Measurements from ENCODE around the gene TNPO1. TPM values are rescaled to one million over a fixed set of nuclear protein-coding genes. Genes with fewer than 3 reads are reported as not detected.

TNPO1 gene
- total and polyA plus RNA-seq, 10 of the 15 experiments (the other 5 are each of a cell fraction or from before 2014, with no cell fraction given): 18.1 to 123 (median 79.2) TPM

DNA sequence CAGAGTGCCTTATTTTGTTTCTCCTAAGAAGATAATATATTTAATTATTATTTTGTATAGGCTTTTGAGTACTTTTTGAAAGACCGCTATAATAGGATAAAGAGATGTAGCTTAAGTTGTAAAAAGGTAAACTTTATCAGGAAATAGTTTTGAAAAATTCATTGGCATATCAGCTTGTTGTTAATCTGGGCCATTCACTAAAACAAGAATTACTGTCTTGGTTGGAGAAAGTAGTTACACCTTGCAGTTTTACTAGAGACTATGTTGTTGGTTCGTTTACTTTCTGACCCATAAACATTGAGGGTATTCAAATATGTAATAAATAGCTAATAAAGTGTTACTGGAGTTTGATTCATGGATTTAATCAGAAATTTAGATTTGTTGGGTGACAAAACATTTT is 33.7 kb downstream of the TNPO1 start:
- intact Hi-C loops (cut with micrococcal nuclease; ENCODE audit: unreplicated experiment) (no loop called here), in situ Hi-C loops (cut with MboI) (no loop called here)
- BruUV-seq (replicated peaks): no TSS peak
- ChIA-PET POLR2A (interaction anchor here (0.7 to 2.3 kb wide), 2 partner anchors 22 to 32 kb away, joined by 3 to 18 read pairs; partner anchors contain the start of gene TNPO1), SMC1A (ENCODE audit: uncharacterized antibody, unreplicated experiment) (interaction anchor here (0.6 to 2.0 kb wide), 7 partner anchors 19 to 551 kb away, joined by 3 to 25 read pairs (median 3); partner anchors contain the start of gene TNPO1), CTCF (interaction anchor here (1.2 to 3.0 kb wide), 2 partner anchors 14 to 32 kb away, joined by 3 to 27 read pairs; no protein-coding TSS in a partner anchor), RAD21 (ENCODE audit: unreplicated experiment) (interaction anchor here (1.0 to 2.9 kb wide), 4 partner anchors 15 to 239 kb away, joined by 3 to 21 read pairs (median 4); no protein-coding TSS in a partner anchor)
- ATAC-seq (no peak), DNase-seq (ENCODE audit: low read depth, low spot score) (no peak), FAIRE-seq (peak; percentile 59)
- WGBS (ENCODE audit: insufficient coverage, insufficient replicate concordance, low lambda C conversion rate, missing lambda C conversion rate): 47% methylated on average over 2 of the region's 2 CpGs
- H3K79me2 ChIP-seq (ENCODE audit: control insufficient read depth, insufficient read depth, low read length): peaks cover 74% of the 10 kb centered on the region
- no peaks in the 10 kb centered on the region for H3K9me3 ChIP-seq (replicated peaks; ENCODE audit: control insufficient read depth, insufficient read depth, low read length)
- no peak overlapping the region for H3K9ac ChIP-seq (ENCODE audit: control insufficient read depth, insufficient read depth, low read length)
- H3K27ac ChIP-seq (ENCODE audit: control insufficient read depth, insufficient read depth): no peak overlapping the region
- H3K4me2 ChIP-seq (ENCODE audit: control insufficient read depth, insufficient read depth): peak overlapping the region; percentile 56
- peak overlapping the region; percentile 74 for H3K4me3 ChIP-seq
- H3K27me3 ChIP-seq (replicated peaks in 1 of 2; ENCODE audit: control insufficient read depth in 2 of 2, insufficient read depth in 2 of 2, low read length in 1 of 2): no peaks in the 10 kb centered on the region
- no peaks in the 10 kb centered on the region for H4K20me1 ChIP-seq (ENCODE audit: control insufficient read depth, insufficient read depth)
- TF ChIP-seq, protein P1, sequence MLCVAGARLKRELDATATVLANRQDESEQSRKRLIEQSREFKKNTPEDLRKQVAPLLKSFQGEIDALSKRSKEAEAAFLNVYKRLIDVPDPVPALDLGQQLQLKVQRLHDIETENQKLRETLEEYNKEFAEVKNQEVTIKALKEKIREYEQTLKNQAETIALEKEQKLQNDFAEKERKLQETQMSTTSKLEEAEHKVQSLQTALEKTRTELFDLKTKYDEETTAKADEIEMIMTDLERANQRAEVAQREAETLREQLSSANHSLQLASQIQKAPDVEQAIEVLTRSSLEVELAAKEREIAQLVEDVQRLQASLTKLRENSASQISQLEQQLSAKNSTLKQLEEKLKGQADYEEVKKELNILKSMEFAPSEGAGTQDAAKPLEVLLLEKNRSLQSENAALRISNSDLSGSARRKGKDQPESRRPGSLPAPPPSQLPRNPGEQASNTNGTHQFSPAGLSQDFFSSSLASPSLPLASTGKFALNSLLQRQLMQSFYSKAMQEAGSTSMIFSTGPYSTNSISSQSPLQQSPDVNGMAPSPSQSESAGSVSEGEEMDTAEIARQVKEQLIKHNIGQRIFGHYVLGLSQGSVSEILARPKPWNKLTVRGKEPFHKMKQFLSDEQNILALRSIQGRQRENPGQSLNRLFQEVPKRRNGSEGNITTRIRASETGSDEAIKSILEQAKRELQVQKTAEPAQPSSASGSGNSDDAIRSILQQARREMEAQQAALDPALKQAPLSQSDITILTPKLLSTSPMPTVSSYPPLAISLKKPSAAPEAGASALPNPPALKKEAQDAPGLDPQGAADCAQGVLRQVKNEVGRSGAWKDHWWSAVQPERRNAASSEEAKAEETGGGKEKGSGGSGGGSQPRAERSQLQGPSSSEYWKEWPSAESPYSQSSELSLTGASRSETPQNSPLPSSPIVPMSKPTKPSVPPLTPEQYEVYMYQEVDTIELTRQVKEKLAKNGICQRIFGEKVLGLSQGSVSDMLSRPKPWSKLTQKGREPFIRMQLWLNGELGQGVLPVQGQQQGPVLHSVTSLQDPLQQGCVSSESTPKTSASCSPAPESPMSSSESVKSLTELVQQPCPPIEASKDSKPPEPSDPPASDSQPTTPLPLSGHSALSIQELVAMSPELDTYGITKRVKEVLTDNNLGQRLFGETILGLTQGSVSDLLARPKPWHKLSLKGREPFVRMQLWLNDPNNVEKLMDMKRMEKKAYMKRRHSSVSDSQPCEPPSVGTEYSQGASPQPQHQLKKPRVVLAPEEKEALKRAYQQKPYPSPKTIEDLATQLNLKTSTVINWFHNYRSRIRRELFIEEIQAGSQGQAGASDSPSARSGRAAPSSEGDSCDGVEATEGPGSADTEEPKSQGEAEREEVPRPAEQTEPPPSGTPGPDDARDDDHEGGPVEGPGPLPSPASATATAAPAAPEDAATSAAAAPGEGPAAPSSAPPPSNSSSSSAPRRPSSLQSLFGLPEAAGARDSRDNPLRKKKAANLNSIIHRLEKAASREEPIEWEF (IDR thresholded peaks at IDR 0.05; ENCODE audit: insufficient replicate concordance, low read depth, low read length): no peak
- no peak for TF ChIP-seq SIX5 (IDR thresholded peaks at IDR 0.05; ENCODE audit: low read depth, low read length, severe bottlenecking)
- no peak for TF ChIP-seq KLF5 (IDR thresholded peaks at IDR 0.05; ENCODE audit: partially characterized antibody)
- TF ChIP-seq, protein P2, sequence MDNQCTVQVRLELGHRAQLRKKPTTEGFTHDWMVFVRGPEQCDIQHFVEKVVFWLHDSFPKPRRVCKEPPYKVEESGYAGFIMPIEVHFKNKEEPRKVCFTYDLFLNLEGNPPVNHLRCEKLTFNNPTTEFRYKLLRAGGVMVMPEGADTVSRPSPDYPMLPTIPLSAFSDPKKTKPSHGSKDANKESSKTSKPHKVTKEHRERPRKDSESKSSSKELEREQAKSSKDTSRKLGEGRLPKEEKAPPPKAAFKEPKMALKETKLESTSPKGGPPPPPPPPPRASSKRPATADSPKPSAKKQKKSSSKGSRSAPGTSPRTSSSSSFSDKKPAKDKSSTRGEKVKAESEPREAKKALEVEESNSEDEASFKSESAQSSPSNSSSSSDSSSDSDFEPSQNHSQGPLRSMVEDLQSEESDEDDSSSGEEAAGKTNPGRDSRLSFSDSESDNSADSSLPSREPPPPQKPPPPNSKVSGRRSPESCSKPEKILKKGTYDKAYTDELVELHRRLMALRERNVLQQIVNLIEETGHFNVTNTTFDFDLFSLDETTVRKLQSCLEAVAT (IDR thresholded peaks at IDR 0.05): no peak
- TF ChIP-seq, protein P3, sequence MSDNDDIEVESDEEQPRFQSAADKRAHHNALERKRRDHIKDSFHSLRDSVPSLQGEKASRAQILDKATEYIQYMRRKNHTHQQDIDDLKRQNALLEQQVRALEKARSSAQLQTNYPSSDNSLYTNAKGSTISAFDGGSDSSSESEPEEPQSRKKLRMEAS (IDR thresholded peaks at IDR 0.05; ENCODE audit: low read depth, low read length): no peak
- no peak for TF ChIP-seq POLR2AphosphoS2 (IDR thresholded peaks at IDR 0.05; ENCODE audit: low read depth, low read length)
- TF ChIP-seq YY1 (IDR thresholded peaks at IDR 0.05; ENCODE audit: low read depth, low read length): no peak
- no peak overlapping the region for H2AFZ ChIP-seq (ENCODE audit: control insufficient read depth, low read depth, low read length)
- H3K36me3 ChIP-seq (ENCODE audit: control insufficient read depth in 2 of 2, insufficient read depth in 2 of 2, low read length in 1 of 2): peaks cover 0 to 13% of the 10 kb centered on the region in 2 experiments; a peak in 3 of 4 replicates
- H3K4me1 ChIP-seq (ENCODE audit: control insufficient read depth, insufficient read depth, low read length): no peaks in the 10 kb centered on the region

Data from GM12878 (cell line).